ENCODE data around the gene EIF1AD. TPM values are rescaled to one million over a fixed set of nuclear protein-coding genes. Genes with fewer than 3 reads are reported as not detected.

Gene EIF1AD
- total RNA-seq, 1 experiment from 2014 or later: 77.0 TPM

- TF ChIP-seq EZH2 (IDR thresholded peaks at IDR 0.05; ENCODE audit: low read length, unreplicated experiment): no peak
- TF ChIP-seq EZH2phosphoT487 (IDR thresholded peaks at IDR 0.05; ENCODE audit: borderline replicate concordance, low read length): no peak
- no peak for TF ChIP-seq CTCF (conservative IDR thresholded peaks at IDR 0.05; ENCODE audit: low read depth, low read length)
- Histone ChIP-seq H2AFZ (ENCODE audit: low read length) (no peak overlapping the region), H3K4me2 (ENCODE audit: low read length) (peak overlapping the region; percentile 41), H3K4me1 (ENCODE audit: insufficient read depth, low read length) (no peaks in the 10 kb centered on the region), H3K79me2 (ENCODE audit: low read length) (no peaks in the 10 kb centered on the region), H3K9me2 (replicated peaks; ENCODE audit: low read length) (no peaks in the 10 kb centered on the region), H3K36me3 (ENCODE audit: low read depth, low read length) (no peaks in the 10 kb centered on the region), H3K27me3 (ENCODE audit: low read length) (no peaks in the 10 kb centered on the region), H3K9me3 (ENCODE audit: low read length) (no peaks in the 10 kb centered on the region), H3K27ac (ENCODE audit: low read length) (no peak overlapping the region), H3F3A (ENCODE audit: low read length, unreplicated experiment) (no peaks in the 10 kb centered on the region), H4K20me1 (ENCODE audit: low read length) (no peaks in the 10 kb centered on the region), H3K4me3 (ENCODE audit: low read length) (0 out of 2 replicates have a peak overlapping the region, but pooled peaks have one; percentile 15), H3K9ac (ENCODE audit: low read length) (no peak overlapping the region)
- ATAC-seq (no peak), DNase-seq (no peak)
- ChIA-PET CTCF (interaction anchor here (0.5 to 1.5 kb wide), 9 partner anchors 9 to 223 kb away, joined by 3 to 8 read pairs (median 4); no protein-coding TSS in a partner anchor), POLR2A (ENCODE audit: unreplicated experiment) (interaction anchor here (0.7 kb wide), 1 partner anchor 155 kb away, joined by 4 read pairs; no protein-coding TSS in a partner anchor)
- BruUV-seq (replicated peaks): no TSS peak
- intact Hi-C loops (cut with micrococcal nuclease): loop anchor here (1.0 to 2.0 kb wide), 2 partner anchors 42 to 55 kb away; partner anchors contain the start of genes BANF1 and EIF1AD
These were observed 42.8 kb upstream of the EIF1AD start for GRCh38 chr11:66044757-66045156.

DNA sequence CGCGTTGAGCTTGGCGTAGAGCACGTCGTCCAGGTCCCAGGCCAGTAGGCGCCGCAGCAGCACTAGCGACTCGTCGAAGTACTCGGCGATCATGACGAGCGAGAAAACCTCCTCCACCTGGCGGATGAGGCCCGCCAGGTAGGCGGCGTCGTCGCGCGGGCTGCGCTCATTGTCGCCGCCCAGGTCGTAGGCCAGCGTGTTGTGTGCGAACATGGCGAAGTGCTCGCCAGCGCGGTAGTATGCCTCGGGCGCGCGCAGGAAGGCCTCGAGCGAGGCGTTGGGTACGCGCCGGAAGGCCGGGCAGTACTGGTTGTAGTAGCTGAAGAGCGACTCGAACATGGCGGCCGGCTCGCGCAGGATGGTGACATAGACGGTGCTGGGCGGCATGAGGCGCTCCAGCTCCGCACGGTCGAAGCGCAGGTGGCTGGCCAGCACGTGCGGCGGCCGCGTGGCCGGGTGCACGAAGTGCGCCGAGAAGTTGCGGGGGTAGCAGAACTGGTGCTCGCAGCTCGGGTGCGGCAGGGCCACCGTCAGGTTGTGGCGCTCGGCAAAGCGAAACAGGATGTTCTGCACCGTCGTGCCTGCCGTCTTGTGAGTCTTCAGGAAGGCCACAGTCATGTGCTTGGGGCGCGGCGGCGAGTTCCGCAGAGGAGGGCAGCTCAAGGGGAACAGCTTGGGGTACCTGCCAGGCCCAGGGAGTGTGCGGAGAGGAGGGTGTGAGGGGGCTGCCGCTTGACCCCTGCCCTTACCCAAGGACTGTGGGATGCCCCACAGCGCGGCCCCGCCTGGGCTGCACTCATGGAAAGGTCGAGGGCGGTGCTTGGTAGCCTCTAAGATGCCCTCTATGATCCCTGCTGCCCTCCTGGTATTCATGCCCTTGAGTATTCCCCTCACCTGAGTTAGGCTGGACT is 41.3 kb upstream of the EIF1AD start:
- no peaks in the 10 kb centered on the region for H4K20me1 ChIP-seq (ENCODE audit: low read length)
- TF ChIP-seq EZH2phosphoT487 (IDR thresholded peaks at IDR 0.05; ENCODE audit: borderline replicate concordance, low read length) (no peak), EZH2 (IDR thresholded peaks at IDR 0.05; ENCODE audit: low read length, unreplicated experiment) (no peak), CTCF (conservative IDR thresholded peaks at IDR 0.05; ENCODE audit: low read depth, low read length) (no peak)
- no peaks in the 10 kb centered on the region for H3K9me3 ChIP-seq (ENCODE audit: low read length)
- ATAC-seq (no peak), DNase-seq (no peak)
- H3K79me2 ChIP-seq (ENCODE audit: low read length): no peaks in the 10 kb centered on the region
- no peaks in the 10 kb centered on the region for H3K4me1 ChIP-seq (ENCODE audit: insufficient read depth, low read length)
- H3K36me3 ChIP-seq (ENCODE audit: low read depth, low read length): no peaks in the 10 kb centered on the region
- H3K27ac ChIP-seq (ENCODE audit: low read length): no peak overlapping the region
- ChIA-PET POLR2A (ENCODE audit: unreplicated experiment) (no interaction called here), CTCF (no interaction called here)
- H3K9me2 ChIP-seq (replicated peaks; ENCODE audit: low read length): no peaks in the 10 kb centered on the region
- no peak overlapping the region for H3K9ac ChIP-seq (ENCODE audit: low read length)
- H3K4me2 ChIP-seq (ENCODE audit: low read length): no peak overlapping the region
- no TSS peak for BruUV-seq (replicated peaks)
- H2AFZ ChIP-seq (ENCODE audit: low read length): no peak overlapping the region
- no peaks in the 10 kb centered on the region for H3F3A ChIP-seq (ENCODE audit: low read length, unreplicated experiment)
- H3K27me3 ChIP-seq (ENCODE audit: low read length): no peaks in the 10 kb centered on the region
- intact Hi-C loops (cut with micrococcal nuclease): no loop called here
- H3K4me3 ChIP-seq (ENCODE audit: low read length): no peak overlapping the region
